Stimulated activated CD4-positive, alpha-beta T cell treated with anti-CD3 and anti-CD28 coated beads, Interleukin-2, amount 100 ng/mL, for 48 hours (primary cell): ENCODE results near the gene SPG11.
A peak's percentile ranks its signal among the peaks of the same experiment; 100 is the strongest.
"Not testable (repeated sequence)": the region's sequence is repeated elsewhere in the genome, so short reads cannot be mapped to it uniquely, and the experiment has no call there.

Experiments
- DNase-seq, 2 donors: peaks; one replicate each; pipeline ENCODE4 v3.0.0-alpha.2; 2020

Gene SPG11

DNA sequence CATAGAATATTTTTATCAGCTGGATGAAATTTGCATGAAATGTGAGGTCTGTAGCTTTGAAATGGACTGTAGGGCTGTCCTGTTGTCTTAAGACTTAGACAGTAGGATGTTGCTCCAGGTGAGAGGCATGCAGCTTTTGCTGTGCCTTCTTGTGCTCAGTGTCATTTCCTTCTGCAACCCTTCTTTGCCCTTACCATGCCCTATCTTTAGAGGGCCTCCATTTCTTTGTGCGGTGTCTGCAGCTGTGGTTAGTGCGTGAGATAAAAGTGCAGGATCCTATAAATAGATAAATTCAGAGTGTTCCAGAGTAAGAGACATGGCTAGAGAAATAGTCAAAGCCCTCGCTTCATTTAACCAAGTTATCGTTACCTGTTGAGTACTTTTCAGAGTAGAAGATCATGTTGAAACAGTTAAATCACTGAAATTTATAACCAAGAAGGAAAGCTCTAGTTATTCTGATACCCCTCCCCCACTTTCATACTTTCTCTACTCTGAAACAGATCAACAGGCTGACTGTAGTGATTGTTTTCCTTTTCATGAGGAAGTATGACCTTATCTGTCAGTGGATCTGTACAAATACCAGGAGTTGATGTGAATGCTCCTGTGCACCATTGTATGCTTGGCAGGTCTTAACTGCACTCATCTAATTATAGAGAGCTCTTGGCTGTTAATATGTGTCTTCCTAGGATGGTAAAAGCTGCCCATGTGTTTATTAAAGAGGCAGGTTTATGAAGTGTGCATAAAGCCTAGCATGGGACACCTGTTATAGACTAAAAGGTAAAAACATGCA is 108.3 kb downstream of the SPG11 start:
- DNase-seq: no peak

DNA sequence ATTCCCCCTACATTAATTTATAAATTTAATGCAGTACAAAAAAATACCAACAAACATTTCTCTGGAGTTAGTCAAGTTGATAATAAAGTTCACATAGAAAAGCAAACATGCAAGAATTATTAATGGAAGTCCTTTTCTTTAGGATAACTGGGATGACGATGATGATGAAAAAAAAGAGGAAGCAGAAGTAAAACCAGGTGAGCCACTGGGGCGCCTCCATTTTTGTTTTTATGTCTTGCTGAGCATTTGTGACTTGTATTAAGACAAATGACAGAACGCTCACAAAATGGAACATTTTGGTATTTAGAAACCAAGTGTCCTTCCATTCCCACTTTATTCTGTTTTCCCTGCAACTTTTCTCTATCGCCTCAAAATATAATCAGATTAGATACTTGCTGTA is 112.7 kb downstream of the SPG11 start:
- DNase-seq: no peak

DNA sequence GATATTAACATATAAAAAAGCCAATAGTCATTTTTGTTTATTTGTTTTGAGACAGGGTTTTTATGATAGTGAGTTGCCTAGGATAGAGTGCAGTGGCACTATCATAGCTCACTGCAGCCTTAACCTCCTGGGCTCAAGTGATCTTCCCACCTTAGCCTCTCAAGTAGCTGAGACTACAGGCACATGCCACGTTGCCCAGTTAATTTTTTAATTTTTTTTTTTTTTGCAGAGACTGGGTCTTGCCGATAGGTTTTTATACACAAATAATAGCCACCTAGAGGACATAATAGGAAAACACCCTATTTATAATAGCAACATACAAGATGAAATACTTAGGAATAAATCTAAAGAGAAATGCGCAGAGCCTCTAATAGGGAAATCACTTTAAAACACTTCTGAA is 113.2 kb downstream of the SPG11 start:
- no peak for DNase-seq

DNA sequence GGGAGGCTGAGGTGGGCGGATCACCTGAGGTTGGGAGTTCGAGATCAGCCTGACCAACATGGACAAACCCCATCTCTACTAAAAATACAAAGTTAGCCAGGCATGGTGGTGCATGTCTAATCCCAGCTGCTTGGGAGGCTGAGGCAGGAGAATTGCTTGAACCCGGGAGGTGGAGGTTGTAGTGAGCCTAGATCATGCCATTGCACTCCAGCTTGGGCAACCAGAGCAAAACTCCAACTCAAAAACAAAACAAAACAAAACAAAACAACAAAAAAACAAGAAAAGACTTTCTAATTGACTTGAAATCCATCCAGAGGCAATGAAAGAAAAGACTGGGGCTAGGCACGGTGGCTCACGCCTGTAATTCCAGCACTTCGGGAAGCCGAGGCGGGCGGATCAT is 114.3 kb downstream of the SPG11 start:
- not testable (repeated sequence) for DNase-seq

DNA sequence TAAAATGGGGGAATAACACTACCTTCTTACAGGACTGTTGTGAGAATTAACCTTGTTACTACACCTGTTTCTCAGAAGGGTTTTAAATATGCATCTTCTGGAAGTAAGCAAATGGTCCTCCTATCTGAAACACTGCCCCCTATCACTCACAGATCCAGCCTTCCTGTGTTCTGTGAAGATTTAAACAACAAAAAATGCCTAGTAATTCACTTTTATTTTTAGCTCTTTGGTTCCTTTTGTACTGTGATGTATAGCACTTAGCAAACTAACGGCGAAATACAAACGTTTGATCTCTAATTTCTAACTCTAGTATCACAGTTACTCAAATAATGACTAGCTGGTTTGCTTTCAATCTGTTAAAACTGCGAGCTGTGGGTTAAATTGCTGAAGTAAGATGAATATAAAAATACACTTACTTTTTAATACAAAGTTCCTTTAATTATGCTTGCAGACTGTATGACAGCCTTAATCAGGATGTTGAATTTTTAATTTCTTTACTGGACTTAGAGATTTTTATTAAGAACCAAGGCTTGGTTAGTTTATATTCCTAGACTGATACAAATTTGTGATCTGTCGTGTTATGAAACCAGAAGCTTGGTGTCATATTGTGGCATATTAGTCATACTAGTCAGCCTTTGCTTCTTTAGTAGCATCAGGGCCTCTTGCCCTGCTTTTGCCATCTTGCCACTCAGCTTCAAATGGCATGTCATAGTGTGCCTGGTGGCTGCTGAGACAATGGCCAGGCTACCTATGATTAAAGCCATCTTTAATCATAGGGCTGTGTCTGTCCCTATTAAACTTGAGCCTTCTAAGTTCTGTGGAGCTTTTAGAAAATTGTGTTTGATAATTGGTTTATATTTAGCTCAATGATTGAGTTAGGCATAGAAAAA is 117.3 kb downstream of the SPG11 start:
- peak; percentile 32 to 36 for DNase-seq

DNA sequence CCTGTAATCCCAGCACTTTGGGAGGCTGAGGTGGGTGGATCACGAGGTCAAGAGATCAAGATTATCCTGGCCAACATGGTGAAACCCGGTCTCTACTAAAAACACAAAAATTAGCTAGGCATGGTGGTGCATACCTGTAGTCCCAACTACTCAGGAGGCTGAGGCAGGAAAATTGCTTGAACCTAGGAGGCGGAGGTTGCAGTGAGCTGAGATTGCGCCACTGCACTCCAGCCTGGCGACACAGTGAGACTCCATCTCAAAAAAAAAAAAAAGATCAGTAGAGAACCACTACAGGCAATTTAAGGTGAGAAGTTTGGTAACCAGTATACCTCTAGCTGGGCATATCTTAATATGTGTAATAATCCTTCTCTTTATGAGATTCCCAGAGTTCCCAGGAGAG is 118.7 kb downstream of the SPG11 start:
- not testable (repeated sequence) for DNase-seq

DNA sequence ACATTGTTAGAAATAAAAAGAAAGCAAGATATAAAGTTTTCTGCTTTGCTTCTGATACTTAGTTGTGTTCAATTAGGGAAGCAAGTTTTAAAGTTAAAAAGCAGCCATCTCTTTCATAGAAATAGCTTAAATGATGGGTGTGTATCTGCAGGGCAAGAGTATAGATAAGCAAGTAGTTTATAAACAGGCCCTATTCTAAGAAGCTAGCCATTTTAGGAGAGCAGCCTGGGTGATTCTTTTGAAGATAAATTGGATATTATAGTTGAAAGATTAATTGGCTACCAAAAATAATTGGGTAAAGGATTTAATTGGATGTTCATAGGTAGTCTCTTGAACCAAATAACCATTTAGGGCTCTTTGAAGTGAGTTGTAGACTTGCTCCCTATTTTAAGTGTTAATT is 120.9 kb downstream of the SPG11 start:
- DNase-seq: no peak

DNA sequence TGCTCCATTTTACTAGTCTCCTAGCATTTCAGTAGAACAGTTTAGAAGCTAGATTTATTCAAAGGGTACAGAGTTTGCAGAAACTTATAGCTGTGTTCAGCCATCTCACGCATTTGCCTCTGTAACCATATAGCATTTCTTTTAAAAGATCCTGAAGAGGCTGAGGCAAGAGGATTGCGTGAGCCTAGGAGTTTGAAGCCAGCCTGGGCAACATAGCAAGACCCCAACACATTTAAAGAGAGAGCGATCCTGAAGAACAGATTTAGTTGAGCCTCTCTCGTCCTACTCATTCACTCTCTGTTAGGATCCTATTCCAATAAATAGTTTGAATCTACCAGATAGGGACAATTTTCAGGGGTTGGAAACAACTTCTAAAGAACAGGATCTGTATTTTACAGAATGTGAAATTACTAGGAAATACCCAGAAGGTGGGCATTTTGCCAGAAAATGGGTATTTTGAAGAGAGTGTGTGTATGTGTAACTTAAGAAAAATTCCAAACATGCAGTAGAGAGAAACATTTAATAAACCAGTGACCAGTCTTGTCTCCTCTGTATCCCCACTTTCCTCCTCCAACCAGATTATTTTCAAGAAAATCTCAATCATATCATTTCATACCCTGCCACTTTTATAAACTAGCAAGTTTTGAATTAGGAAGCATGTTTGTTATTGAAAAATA is 122.0 kb downstream of the SPG11 start:
- no peak for DNase-seq

DNA sequence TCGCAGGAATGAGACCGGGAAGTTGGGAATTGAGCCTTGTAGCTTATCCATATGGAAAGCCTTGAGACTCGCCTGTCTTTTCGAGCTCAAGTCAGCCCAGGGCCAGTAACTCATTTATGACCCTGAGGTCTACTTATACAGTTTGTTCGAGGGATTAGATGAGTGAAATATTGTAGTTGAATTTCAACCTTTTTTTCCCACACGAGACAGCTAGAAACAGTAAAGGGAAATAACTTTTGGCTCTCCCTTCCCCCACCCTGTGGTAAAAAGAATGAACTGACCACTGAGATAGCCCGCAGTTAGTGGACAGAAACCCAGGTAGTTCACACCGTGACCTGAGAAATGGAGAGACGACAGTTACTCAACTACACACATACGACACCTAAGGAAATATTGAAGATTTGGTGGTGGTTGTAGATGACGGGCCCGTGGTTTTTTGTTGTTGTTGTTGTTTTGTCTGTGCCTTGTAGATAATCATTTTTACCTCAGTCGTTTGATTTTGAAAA is 125.7 kb downstream of the SPG11 start:
- DNase-seq: no peak

DNA sequence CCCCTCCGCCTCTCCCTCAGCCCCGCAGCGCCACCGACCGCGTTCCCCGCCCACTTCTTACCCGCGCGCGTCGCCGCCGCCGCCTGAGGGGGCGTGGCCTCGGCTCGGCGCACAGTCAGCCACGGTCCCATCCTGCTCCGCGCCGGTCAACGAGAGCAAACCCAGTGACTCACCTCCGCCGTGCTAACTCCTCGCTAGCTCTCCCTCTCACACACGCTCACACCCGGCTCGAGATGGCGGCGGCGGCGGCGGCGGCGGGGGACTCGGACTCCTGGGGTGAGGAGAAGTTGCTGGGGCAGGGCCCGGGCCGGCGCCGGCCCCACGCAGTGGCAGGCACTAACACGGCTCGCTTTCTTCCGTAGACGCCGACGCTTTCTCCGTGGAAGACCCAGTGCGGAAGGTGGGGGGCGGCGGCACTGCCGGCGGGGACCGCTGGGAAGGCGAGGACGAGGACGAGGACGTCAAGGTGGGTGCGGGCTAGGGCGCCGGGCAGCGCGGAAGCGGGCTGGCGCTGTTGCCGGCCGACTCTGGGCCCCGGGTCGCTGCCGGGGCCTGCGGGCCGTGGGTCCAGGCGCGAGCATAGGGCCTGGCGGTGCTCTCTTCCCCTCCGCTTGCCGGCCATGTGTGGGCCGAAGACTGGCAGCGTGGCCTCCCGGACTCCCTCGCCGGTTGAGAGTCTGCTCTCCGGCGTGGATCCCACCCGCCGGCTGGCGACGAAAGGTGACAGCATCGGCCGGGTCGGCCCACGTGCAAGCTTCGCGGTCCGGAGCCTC is 126.3 kb downstream of the SPG11 start, which contains the start of gene EIF3J:
TSS of gene EIF3J (plus strand) at position 186 of the 773 bp plus-strand sequence. CDS start at position 234, 48 bp downstream.
- peak; percentile 89 to 92 for DNase-seq

DNA sequence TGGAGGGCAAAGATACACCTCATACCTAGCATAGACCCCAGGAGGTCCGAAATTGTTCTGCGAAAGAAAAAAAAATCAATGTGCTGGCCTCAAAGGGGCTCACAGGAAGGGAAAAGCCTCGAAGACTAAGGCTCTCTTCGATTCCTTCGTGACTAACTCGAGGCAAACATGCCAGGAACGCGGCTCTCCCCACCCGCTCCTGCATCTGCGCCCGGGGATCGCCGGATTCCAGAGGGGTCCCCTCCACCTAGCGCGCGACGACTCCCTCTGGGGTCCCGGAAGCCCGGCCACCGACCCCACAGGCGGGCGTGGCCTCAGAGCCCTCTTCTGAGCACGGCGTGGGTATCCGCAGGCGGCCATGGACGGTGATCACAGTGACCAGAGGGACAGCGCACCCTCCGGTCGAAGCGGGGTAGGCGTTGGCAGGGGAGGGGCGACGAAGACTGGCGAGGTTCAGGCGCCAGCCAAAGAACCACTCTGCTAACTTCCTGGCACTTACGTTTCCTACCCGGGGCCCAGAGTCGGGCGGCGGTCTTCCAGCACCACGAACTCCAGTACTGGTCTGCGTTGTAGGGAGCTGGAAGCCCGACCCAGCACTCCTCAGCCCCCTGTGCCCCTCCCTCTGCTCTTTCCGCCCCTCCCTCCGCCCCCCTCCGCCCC is 127.0 kb downstream of the SPG11 start:
- DNase-seq: no peak

DNA sequence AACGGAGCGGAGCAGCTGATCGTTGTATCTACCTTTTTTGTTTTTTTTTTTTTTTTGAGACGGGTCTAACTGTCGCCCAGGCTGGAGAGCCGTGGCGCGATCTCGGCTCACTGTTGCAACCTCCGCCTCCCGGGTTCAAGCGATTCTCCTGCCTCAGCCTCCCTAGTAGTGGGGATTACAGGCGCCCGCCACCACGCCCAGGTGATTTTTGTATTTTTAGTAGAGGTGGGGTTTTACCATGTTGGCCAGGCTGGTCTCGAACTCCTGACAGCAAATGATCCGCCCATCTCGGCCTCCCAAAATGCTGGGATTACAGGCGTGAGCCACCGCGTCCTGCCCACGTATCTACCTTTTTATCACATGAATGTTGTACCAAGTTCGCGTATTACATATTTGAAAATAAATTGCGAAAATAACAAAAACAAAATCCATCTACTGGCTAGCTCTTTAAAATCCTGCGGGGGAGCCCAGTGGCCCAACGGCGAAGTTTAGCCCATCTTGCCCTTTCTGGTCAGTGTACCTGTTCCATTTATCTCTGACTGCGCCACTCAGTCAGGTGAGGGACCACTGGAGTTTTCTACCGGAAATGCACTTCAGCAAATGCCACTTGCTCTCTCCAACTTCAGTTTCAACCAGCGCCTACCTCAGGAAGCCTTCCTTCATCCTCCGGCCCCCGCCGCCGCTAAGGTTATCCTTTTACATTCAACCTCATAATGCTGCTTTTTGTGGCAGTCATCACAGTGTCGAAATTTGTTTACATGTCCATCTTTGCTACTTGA is 127.8 kb downstream of the SPG11 start:
- DNase-seq: peak in 1 of 2 donors; percentile 40

DNA sequence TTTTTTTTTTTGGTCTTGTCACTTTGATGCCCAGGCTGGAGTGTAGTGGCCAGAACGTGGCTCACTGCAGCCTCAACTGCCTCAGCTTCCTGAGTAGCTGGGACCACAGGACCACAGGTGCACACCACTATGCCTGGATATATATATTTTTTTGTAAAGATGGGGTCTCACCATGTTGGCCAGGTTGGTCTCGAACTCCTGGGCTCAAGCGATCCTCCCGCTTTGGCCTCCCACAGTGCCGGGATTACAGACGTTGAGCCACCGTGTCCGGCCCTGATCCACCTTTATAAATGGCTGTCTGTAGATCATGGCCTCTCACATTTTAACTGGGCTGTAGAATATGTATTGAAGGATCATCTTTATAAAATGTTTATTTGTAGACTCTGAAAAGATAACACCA is 128.4 kb downstream of the SPG11 start:
- no peak for DNase-seq

DNA sequence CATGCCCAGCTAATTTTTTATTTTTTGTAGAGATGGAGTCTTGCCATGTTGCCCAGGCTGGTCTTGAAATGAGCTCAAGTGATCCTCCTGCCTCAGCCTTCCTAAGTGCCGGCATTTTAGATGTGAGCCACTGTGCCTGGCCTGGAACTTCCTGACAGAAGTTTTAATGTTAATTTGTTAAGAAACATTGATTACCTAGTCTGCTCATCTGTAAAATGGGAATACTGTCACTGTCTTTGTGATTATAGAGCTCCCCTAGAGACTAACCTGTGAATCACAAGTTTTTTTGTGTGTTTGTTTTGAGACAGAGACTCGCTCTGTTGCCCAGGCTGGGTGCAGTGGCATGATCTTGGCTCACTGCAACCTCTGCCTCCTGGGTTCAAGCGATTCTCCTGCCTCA is 130.8 kb downstream of the SPG11 start:
- no peak for DNase-seq

DNA sequence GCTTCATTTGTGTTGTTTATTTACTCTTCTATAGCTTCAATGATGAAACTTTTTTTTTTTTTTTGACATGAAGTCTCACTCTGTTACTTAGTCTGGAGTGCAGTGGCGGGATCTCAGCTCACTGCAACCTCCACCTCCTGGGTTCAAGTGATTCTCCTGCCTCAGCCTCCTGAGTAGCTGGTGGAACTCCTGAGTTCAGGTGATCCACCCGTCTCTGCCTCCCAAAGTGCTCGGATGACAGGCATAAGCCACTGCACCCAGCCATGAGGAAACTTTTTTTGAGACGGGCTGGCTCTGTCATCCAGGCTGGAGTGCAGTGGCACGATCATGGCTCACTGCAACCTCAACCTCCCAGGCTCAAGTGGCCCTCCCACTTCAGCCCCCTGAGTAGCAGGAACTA is 131.2 kb downstream of the SPG11 start:
- DNase-seq: not testable (repeated sequence)

DNA sequence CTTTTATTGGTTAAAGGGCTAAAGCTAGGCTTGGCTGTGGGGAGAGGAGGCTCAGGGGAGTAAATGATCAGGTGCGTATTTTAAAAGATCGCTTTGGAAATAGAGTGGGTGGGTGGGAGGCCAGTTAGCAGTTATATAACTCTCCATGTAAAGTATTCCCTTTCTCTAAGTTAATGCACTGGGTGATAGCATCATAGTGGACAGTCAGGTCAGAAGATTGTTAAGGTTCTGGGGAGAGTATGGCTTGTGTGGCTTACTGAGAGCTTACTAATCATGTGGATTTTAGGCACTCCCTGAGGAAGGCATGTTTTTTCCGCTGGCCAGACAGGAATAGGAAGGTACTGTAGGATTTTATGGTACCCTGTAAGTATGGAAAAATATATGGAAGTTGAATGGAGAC is 132.8 kb downstream of the SPG11 start:
- DNase-seq: no peak

DNA sequence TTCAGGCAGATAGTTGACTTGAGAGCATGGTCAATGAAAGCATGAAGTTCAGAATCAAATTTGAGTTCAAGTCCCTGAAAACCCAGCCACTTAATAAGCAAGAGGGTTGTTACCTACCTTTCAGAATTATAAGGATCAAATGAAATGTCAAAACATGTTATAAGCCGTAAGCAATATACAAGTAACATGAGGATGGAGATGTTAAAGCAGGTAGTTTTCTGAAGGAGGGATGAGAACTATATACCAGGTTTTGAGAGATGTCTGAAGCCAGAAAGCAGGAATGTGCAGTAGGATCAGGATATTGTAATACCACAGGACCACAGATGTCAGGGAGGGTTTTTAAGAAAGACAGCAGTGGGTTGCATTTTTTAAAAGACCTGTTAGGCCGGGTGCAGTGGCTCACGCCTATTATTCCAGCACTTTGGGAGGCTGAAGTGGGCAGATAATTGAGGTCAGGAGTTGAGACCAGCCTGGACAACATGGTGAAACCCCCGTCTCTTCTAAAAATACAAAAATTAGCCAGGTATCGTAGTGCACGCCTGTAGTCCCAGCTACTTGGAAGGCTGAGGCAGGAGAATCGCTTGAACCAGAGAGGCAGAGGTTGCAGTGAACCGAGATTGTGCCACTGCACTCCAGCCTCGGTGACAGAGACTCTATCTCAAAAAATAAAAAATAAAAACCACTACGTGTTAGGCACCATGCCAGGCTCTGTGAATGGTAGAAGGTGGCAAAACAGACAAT is 133.4 kb downstream of the SPG11 start:
- DNase-seq: no peak

DNA sequence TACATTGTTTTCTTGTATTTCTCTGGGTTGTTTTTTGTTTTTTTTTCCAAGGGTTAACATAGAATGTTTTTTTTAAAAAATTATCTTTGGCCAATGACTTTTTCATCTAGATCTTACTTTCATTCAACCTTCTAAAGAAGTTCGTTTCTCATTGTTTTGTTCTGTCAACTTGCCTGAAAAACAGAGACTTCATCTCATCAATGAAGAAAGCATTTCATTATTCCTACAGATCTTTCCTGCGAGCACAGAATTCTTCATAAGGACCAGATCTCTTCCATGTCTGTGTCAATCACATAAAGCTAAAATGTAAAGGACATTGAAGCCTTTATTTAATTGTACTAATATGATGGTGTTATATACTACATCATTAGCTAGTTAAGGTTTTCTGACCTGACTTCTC is 136.2 kb downstream of the SPG11 start:
- DNase-seq: no peak

DNA sequence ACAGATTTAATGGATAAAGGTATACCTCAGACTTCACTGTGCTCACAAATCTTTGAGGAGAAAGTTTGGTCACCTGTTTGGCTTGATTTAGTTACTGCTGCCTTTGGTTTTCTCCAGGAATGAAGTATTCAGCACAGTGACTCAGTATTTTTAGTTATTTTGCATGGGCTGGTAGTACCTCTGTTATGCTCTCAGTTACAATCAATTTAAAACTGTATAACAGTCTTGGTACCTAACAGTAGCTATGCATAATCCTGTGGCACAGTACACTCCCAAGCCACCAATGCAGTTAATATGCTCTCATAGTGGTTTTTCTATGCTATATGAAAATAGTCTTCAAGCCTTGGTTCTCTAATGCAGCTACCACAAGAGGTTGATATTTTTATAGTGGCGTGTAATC is 138.4 kb downstream of the SPG11 start:
- DNase-seq: no peak

DNA sequence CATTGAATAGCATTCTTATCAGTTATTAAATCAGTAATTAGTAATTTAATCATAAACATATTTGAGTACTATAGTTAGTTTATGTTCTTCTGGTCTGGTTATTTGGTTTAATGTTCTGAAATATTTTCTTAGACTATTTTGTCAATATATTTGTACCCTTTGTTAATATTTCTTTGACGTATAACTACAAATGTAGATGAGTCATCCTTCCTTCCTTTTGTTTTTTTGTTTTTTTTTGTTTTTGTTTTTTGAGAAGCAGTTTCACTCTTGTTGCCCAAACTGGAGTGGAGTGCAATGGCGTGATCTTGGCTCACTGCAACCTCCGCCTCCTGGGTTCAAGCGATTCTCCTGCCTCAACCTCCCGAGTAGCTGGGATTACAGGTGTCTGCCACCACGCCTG is 143.9 kb downstream of the SPG11 start:
- DNase-seq: no peak
